IMR-90 (cell line): ENCODE results near the gene SLC26A8. TPM values are rescaled to one million over a fixed set of nuclear protein-coding genes. Genes with fewer than 3 reads are reported as not detected.

Source experiments
- ATAC-seq: fragments of 200-7000 bp; cut with Tn5 transposase; 2 replicates; pipeline ENCODE4 v1.9.1; 2020; ENCODE audit warnings: low read depth, mild to moderate bottlenecking, moderate library complexity
- BruUV-seq: library from RNA; stranded (reverse); fragments of 400-500 nt; replicated peaks from 2 replicates; lab custom pipeline; 2021; lab: Mats Ljungman, UMichigan
- CTCF ChIA-PET: fragments of 300-600 bp; formaldehyde crosslinking; extraction: SDS; loops from one replicate; lab custom pipeline; 2021; ENCODE audit warnings: antibody characterized with exemption; lab: Yijun Ruan, JAX
- POLR2A ChIA-PET: fragments of 300-600 bp; sonication (Branson Sonifier 250); formaldehyde crosslinking; loops from one replicate; lab custom pipeline; 2022; ENCODE audit warnings: antibody characterized with exemption; ENCODE audit not compliant: unreplicated experiment; lab: Charles Lee
- DNase-seq: peaks from one replicate; pipeline ENCODE4 v3.0.0; 2013
- H2AFZ ChIP-seq: replicated peaks from 2 replicates; pipeline ENCODE3; 2013; ENCODE audit warnings: low read length, mild to moderate bottlenecking; ENCODE audit not compliant: poor library complexity
- H2AK5ac ChIP-seq: 2 replicates; pipeline ENCODE4 v1.6.1; 2013; ENCODE audit warnings: low read depth, low read length, inconsistent platforms
- H2AK9ac ChIP-seq: replicated peaks from 2 replicates; pipeline ENCODE3; 2013; ENCODE audit warnings: mild to moderate bottlenecking, low read depth, low read length, moderate library complexity; ENCODE audit not compliant: poor library complexity
- H2BK120ac ChIP-seq: 2 replicates; pipeline ENCODE4 v1.6.1; 2013; ENCODE audit warnings: low read depth, low read length, inconsistent platforms
- H2BK15ac ChIP-seq: 3 replicates; pipeline ENCODE4 v1.6.1; 2013; ENCODE audit warnings: low read depth, low read length, inconsistent platforms
- H2BK20ac ChIP-seq: 2 replicates; pipeline ENCODE4 v1.6.1; 2013; ENCODE audit warnings: low read depth, mild to moderate bottlenecking, inconsistent platforms, low read length, moderate library complexity
- H2BK5ac ChIP-seq: 2 replicates; pipeline ENCODE4 v1.6.1; 2013; ENCODE audit warnings: mild to moderate bottlenecking, low read depth, low read length, inconsistent platforms; ENCODE audit not compliant: poor library complexity, severe bottlenecking
- H3K14ac ChIP-seq: replicated peaks from 2 replicates; pipeline ENCODE4 v1.6.1; 2013; ENCODE audit warnings: low read depth, low read length, inconsistent platforms
- H3K18ac ChIP-seq: 2 replicates; pipeline ENCODE4 v1.6.1; 2013; ENCODE audit warnings: low read depth, low read length, control low read depth
- H3K23ac ChIP-seq: 2 replicates; pipeline ENCODE4 v1.6.1; 2013; ENCODE audit warnings: low read depth, low read length, inconsistent platforms
- H3K27ac ChIP-seq: 2 replicates; pipeline ENCODE4 v1.5.1; 2013; ENCODE audit warnings: mild to moderate bottlenecking, control low read depth, low read length; ENCODE audit not compliant: insufficient read depth
- H3K27me3 ChIP-seq: 2 replicates; pipeline ENCODE4 v1.6.1; 2013; ENCODE audit warnings: low read length; ENCODE audit not compliant: control insufficient read depth, insufficient read depth
- H3K36me3 ChIP-seq: 2 replicates; pipeline ENCODE4 v1.6.1; 2013; ENCODE audit warnings: low read length, mixed read lengths; ENCODE audit not compliant: control insufficient read depth, insufficient read depth
- H3K4ac ChIP-seq: 2 replicates; pipeline ENCODE4 v1.6.1; 2013; ENCODE audit warnings: low read depth, low read length, inconsistent platforms
- H3K4me1 ChIP-seq: 2 replicates; pipeline ENCODE4 v1.6.1; 2013; ENCODE audit warnings: low read length, mixed read lengths; ENCODE audit not compliant: control insufficient read depth, insufficient read depth
- H3K4me2 ChIP-seq: 2 replicates; pipeline ENCODE4 v1.6.1; 2013; ENCODE audit warnings: low read depth, mild to moderate bottlenecking, control low read depth, low read length, moderate library complexity
- H3K4me3 ChIP-seq: 2 replicates; pipeline ENCODE4 v1.5.1; 2013; ENCODE audit warnings: low read depth, mild to moderate bottlenecking, control low read depth, low read length, moderate library complexity; ENCODE audit not compliant: insufficient read depth
- H3K56ac ChIP-seq: 2 replicates; pipeline ENCODE4 v1.6.1; 2013; ENCODE audit warnings: low read length, inconsistent platforms; ENCODE audit not compliant: insufficient read depth; ENCODE audit errors: extremely low read depth
- H3K79me1 ChIP-seq, 2 experiments: 2 replicates each; pipeline ENCODE4 v1.6.1; 2013; ENCODE audit warnings: low read length in 2 of 2, inconsistent platforms in 1 of 2, low read depth in 1 of 2
- H3K9ac ChIP-seq: 2 replicates; pipeline ENCODE4 v1.6.1; 2013; ENCODE audit warnings: low read depth, low read length, control low read depth
- H3K9me1 ChIP-seq: 2 replicates; pipeline ENCODE4 v1.6.1; 2013; ENCODE audit warnings: low read length, inconsistent platforms; ENCODE audit not compliant: insufficient read depth
- H3K9me3 ChIP-seq: 2 replicates; pipeline ENCODE4 v1.6.1; 2013; ENCODE audit warnings: low read length; ENCODE audit not compliant: control insufficient read depth, insufficient read depth
- H4K20me1 ChIP-seq: 2 replicates; pipeline ENCODE4 v1.6.1; 2013; ENCODE audit warnings: low read length, inconsistent platforms; ENCODE audit not compliant: insufficient read depth
- H4K5ac ChIP-seq: 2 replicates; pipeline ENCODE4 v1.6.1; 2013; ENCODE audit warnings: mild to moderate bottlenecking, low read depth, low read length, control low read depth
- H4K8ac ChIP-seq, 2 experiments: 2 replicates each; pipeline ENCODE4 v1.6.1; 2013; ENCODE audit warnings: low read depth in 2 of 2, low read length in 2 of 2, control low read depth in 1 of 2, inconsistent platforms in 1 of 2
- H4K91ac ChIP-seq: 2 replicates; pipeline ENCODE4 v1.6.1; 2013; ENCODE audit warnings: low read depth, low read length, inconsistent platforms; ENCODE audit not compliant: insufficient read depth
- CEBPB ChIP-seq: IDR thresholded peaks from 2 replicates; pipeline ENCODE4 v1.6.1; 2012; ENCODE audit warnings: low read depth, low read length, improper control_type of control experiment
- CHD1 ChIP-seq: IDR thresholded peaks from 2 replicates; pipeline ENCODE4 v1.6.1; 2012; ENCODE audit warnings: low read depth, low read length, improper control_type of control experiment
- MXI1 ChIP-seq: IDR thresholded peaks from 2 replicates; pipeline ENCODE4 v1.6.1; 2012; ENCODE audit warnings: low read depth, mild to moderate bottlenecking, low read length, moderate library complexity, borderline replicate concordance
- NFE2L2 ChIP-seq: fragments of 150-350 bp; IDR thresholded peaks from 2 replicates; pipeline ENCODE4 v1.6.1; 2016; ENCODE audit warnings: low read depth, mild to moderate bottlenecking, low read length
- RAD21 ChIP-seq: IDR thresholded peaks from 2 replicates; pipeline ENCODE4 v1.6.1; 2012; ENCODE audit warnings: low read length, improper control_type of control experiment
- USF2 ChIP-seq: fragments of 150-350 bp; IDR thresholded peaks from 2 replicates; pipeline ENCODE4 v1.6.1; 2017; ENCODE audit warnings: mild to moderate bottlenecking, antibody characterized with exemption, low read length, low read depth
- WGBS, 2 experiments: methylation state at CpG; one replicate each; pipeline versions ENCODE4 v1.1.5 to v1.1.7; 2013; ENCODE audit warnings: missing lambda C conversion rate in 2 of 2; ENCODE audit not compliant: insufficient read length in 1 of 2; ENCODE audit errors: extremely low coverage in 2 of 2; 5-methylcytosine and 5-hydroxymethylcytosine counted together
- dilution Hi-C: fragments of 300-500 bp; cut with HindIII; formaldehyde crosslinking; loops from one replicate; pipeline ENCODE4 v1.14.3; 2018; ENCODE audit warnings: low sequenced_read_pairs; ENCODE audit not compliant: unreplicated experiment
- in situ Hi-C: fragments of 300-500 bp; cut with MboI; formaldehyde crosslinking; loops from 3 replicates; pipeline ENCODE4 v1.14.3; 2019; ENCODE audit warnings: low sequenced_read_pairs, inconsistent platforms, mixed read lengths
- intact Hi-C: fragments of 100-400 bp; cut with micrococcal nuclease; formaldehyde crosslinking; loops from 2 replicates; pipeline ENCODE4 v1.10.0; 2022
- polyA plus RNA-seq, 3 experiments: library from polyadenylated mRNA; depleted of rRNA; stranded (reverse); fragments of >200 nt; gene quantifications; 2 replicates each; pipeline ENCODE4 v1.2.3, GENCODE V29; 2012; ENCODE audit warnings: low replicate concordance in 1 of 3
- total RNA-seq: library from RNA; depleted of rRNA; stranded (reverse); fragments of >200 nt; gene quantifications from 2 replicates; pipeline ENCODE4 v1.2.3, GENCODE V29; 2012

SLC26A8 gene
- total and polyA plus RNA-seq, 2 of the 4 experiments (the other 2 are of a cell fraction), result 0.07 TPM; not detected in 1

GRCh38 chr6:36054415-36054814 lies 30.0 kb upstream of the SLC26A8 start:
- H3K4me1 ChIP-seq, result peaks cover 9% of the 10 kb centered on the region
- H3K4ac ChIP-seq, result no peak overlapping the region
- no peak overlapping the region for H3K27ac ChIP-seq
- DNase-seq (peak; percentile 48), ATAC-seq (peak; percentile 49)
- H2BK5ac ChIP-seq, result no peak overlapping the region
- no peak overlapping the region for H3K18ac ChIP-seq
- H2BK15ac ChIP-seq, result no peak overlapping the region
- H4K5ac ChIP-seq, result no peak overlapping the region
- no CpG with 5 or more reads among the region's 2 CpGs for WGBS, 2 experiments
- no peak overlapping the region for H3K14ac ChIP-seq
- H3K4me2 ChIP-seq, result no peak overlapping the region
- no peak overlapping the region for H2AFZ ChIP-seq
- H2AK5ac ChIP-seq, result no peak overlapping the region
- no peak overlapping the region for H3K23ac ChIP-seq
- peaks cover 48 to 63% of the 10 kb centered on the region in 2 experiments for H3K79me1 ChIP-seq
- H4K91ac ChIP-seq, result no peak overlapping the region
- H3K9me1 ChIP-seq, result peaks cover 6% of the 10 kb centered on the region
- H4K8ac ChIP-seq, result no peak overlapping the region
- intact Hi-C loops (no loop called here), in situ Hi-C loops (no loop called here), dilution Hi-C loops (no loop called here)
- BruUV-seq, result no TSS peak
- no peak overlapping the region for H3K9ac ChIP-seq
- H4K20me1 ChIP-seq, result peaks cover 53% of the 10 kb centered on the region
- H2BK120ac ChIP-seq, result no peak overlapping the region
- POLR2A ChIA-PET, result no interaction called here
- H2AK9ac ChIP-seq, result no peak overlapping the region
- H2BK20ac ChIP-seq, result no peak overlapping the region
- H3K56ac ChIP-seq, result no peak overlapping the region
- H3K4me3 ChIP-seq, result no peak overlapping the region
- no peak for TF ChIP-seq CHD1
- TF ChIP-seq NFE2L2, result no peak
- TF ChIP-seq CEBPB, result no peak
- no peak for TF ChIP-seq RAD21
- TF ChIP-seq MXI1, result no peak
- no peak for TF ChIP-seq USF2
- H3K9me3 ChIP-seq, result no peaks in the 10 kb centered on the region
- H3K27me3 ChIP-seq, result no peaks in the 10 kb centered on the region
- CTCF ChIA-PET, result no interaction called here
- peaks cover 6% of the 10 kb centered on the region for H3K36me3 ChIP-seq
